ENCODE data around the gene ATP13A2. TPM values are rescaled to one million over a fixed set of nuclear protein-coding genes. Genes with fewer than 3 reads are reported as not detected.

Gene ATP13A2
- total and polyA plus RNA-seq, 2 experiments from 2014 or later: 29.6 to 32.4 TPM

DNA sequence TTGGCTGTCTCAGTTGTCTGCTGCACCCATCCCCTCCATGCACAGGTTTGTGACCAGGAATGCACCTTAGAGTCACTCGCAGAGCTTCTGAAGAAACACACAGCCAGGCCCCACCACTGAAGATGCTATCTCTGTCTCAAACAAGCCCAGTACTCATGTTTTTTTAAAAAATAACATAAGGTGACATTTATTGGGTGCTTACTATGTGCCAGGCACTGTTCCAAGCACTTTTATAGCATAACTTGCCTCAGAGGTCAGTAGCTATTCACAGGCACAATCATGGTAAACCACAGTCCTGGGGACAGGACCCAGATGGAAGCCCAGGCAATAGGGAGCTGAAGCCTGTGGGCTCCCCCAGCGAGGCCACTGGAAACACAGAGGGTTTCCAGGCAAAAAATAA, 8.8 kb upstream of the ATP13A2 start:
- Histone ChIP-seq H3K4me2 (ENCODE audit: unreplicated experiment) (no peak overlapping the region), H3F3A (ENCODE audit: insufficient read depth) (peaks cover 25% of the 10 kb centered on the region), H3K9me2 (ENCODE audit: insufficient read depth) (no peaks in the 10 kb centered on the region), H3K27ac (no peak overlapping the region), H2AFZ (no peak overlapping the region), H3K79me2 (ENCODE audit: insufficient read depth) (no peaks in the 10 kb centered on the region), H3K4me1 (ENCODE audit: insufficient read depth) (no peaks in the 10 kb centered on the region), H4K20me1 (ENCODE audit: insufficient read depth) (no peaks in the 10 kb centered on the region), H3K4me3 (no peak overlapping the region), H3K9ac (no peak overlapping the region), H3K9me3 (ENCODE audit: low read depth) (no peaks in the 10 kb centered on the region), H3K36me3 (ENCODE audit: low read depth) (peaks cover 40% of the 10 kb centered on the region), H3K27me3 (replicated peaks; ENCODE audit: insufficient read depth) (no peaks in the 10 kb centered on the region)
- TF ChIP-seq EZH2phosphoT487 (IDR thresholded peaks at IDR 0.05; ENCODE audit: insufficient read depth, low read depth) (no peak), EZH2 (IDR thresholded peaks at IDR 0.05; ENCODE audit: insufficient read depth, poor library complexity, severe bottlenecking) (no peak)
- DNase-seq: no peak
- 95 to 100% methylated on average over 2 of the region's 2 CpGs for WGBS, 2 experiments (ENCODE audit: low coverage in 1 of 2, low lambda C conversion rate in 2 of 2, missing lambda C conversion rate in 2 of 2)
- in situ Hi-C loops (cut with MboI): no loop called here

GRCh38 chr1:17018849-17019248, 7.1 kb upstream of the ATP13A2 start:
- no peaks in the 10 kb centered on the region for H4K20me1 ChIP-seq (ENCODE audit: insufficient read depth)
- H3F3A ChIP-seq (ENCODE audit: insufficient read depth): peaks cover 27% of the 10 kb centered on the region
- no peaks in the 10 kb centered on the region for H3K9me3 ChIP-seq (ENCODE audit: low read depth)
- H3K27ac ChIP-seq: no peak overlapping the region
- no peaks in the 10 kb centered on the region for H3K27me3 ChIP-seq (replicated peaks; ENCODE audit: insufficient read depth)
- WGBS, 2 experiments (ENCODE audit: low coverage in 1 of 2, low lambda C conversion rate in 2 of 2, missing lambda C conversion rate in 2 of 2): 5% methylated on average over 1 of the region's 1 CpG
- no peak overlapping the region for H2AFZ ChIP-seq
- H3K9ac ChIP-seq: no peak overlapping the region
- TF ChIP-seq EZH2phosphoT487 (IDR thresholded peaks at IDR 0.05; ENCODE audit: insufficient read depth, low read depth) (no peak), EZH2 (IDR thresholded peaks at IDR 0.05; ENCODE audit: insufficient read depth, poor library complexity, severe bottlenecking) (no peak)
- no peak overlapping the region for H3K4me2 ChIP-seq (ENCODE audit: unreplicated experiment)
- no peak overlapping the region for H3K4me3 ChIP-seq
- peaks cover 29% of the 10 kb centered on the region; the same call in 1 of the 2 replicates for H3K36me3 ChIP-seq (ENCODE audit: low read depth)
- no peaks in the 10 kb centered on the region for H3K79me2 ChIP-seq (ENCODE audit: insufficient read depth)
- in situ Hi-C loops (cut with MboI): no loop called here
- DNase-seq: no peak
- H3K4me1 ChIP-seq (ENCODE audit: insufficient read depth): no peaks in the 10 kb centered on the region
- no peaks in the 10 kb centered on the region for H3K9me2 ChIP-seq (ENCODE audit: insufficient read depth)

- no peak for DNase-seq
- Histone ChIP-seq H3K79me2 (ENCODE audit: insufficient read depth) (no peaks in the 10 kb centered on the region), H3K27me3 (replicated peaks; ENCODE audit: insufficient read depth) (no peaks in the 10 kb centered on the region), H4K20me1 (ENCODE audit: insufficient read depth) (no peaks in the 10 kb centered on the region), H3K4me1 (ENCODE audit: insufficient read depth) (peaks cover 9% of the 10 kb centered on the region), H2AFZ (no peak overlapping the region), H3K9ac (no peak overlapping the region), H3K4me2 (ENCODE audit: unreplicated experiment) (no peak overlapping the region), H3K36me3 (ENCODE audit: low read depth) (peaks cover 17% of the 10 kb centered on the region; the same call in 1 of the 2 replicates), H3K27ac (no peak overlapping the region), H3K9me3 (ENCODE audit: low read depth) (no peaks in the 10 kb centered on the region), H3F3A (ENCODE audit: insufficient read depth) (peaks cover 27% of the 10 kb centered on the region), H3K9me2 (ENCODE audit: insufficient read depth) (no peaks in the 10 kb centered on the region), H3K4me3 (no peak overlapping the region)
- in situ Hi-C loops (cut with MboI): no loop called here
- TF ChIP-seq EZH2 (IDR thresholded peaks at IDR 0.05; ENCODE audit: insufficient read depth, poor library complexity, severe bottlenecking) (no peak), EZH2phosphoT487 (IDR thresholded peaks at IDR 0.05; ENCODE audit: insufficient read depth, low read depth) (no peak)
- WGBS, 2 experiments (ENCODE audit: low coverage in 1 of 2, low lambda C conversion rate in 2 of 2, missing lambda C conversion rate in 2 of 2): 95 to 98% methylated on average over 7 of the region's 7 CpGs
Measured at GRCh38 chr1:17017435-17017834, 5.7 kb upstream of the ATP13A2 start.

DNA sequence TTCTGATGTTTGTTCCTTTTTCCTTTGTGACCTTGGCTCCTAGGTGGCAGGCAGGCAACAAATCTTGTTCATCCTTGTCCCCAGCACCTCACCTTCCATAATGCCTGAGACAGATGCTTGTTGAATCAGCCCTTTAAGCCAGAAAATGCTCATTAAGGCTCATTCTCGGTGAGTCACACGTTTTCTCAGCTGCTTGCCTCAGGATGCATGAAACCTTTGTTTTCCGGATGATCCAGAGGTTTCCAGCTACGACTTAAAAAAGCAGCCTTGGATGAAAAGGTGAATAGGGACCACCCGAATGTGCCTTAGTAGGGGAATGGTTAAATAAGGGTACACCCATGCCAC, 4.6 kb upstream of the ATP13A2 start:
- Histone ChIP-seq H3K27ac (no peak overlapping the region), H3K36me3 (ENCODE audit: low read depth) (peaks cover 17% of the 10 kb centered on the region; the same call in 1 of the 2 replicates), H3K27me3 (replicated peaks; ENCODE audit: insufficient read depth) (no peaks in the 10 kb centered on the region), H3K9me3 (ENCODE audit: low read depth) (no peaks in the 10 kb centered on the region), H3F3A (ENCODE audit: insufficient read depth) (peaks cover 27% of the 10 kb centered on the region), H3K4me3 (no peak overlapping the region), H3K9me2 (ENCODE audit: insufficient read depth) (no peaks in the 10 kb centered on the region), H3K4me2 (ENCODE audit: unreplicated experiment) (no peak overlapping the region), H2AFZ (no peak overlapping the region), H3K9ac (no peak overlapping the region), H3K79me2 (ENCODE audit: insufficient read depth) (peaks cover 2% of the 10 kb centered on the region; the same call in 1 of the 2 replicates), H4K20me1 (ENCODE audit: insufficient read depth) (no peaks in the 10 kb centered on the region), H3K4me1 (ENCODE audit: insufficient read depth) (peaks cover 14% of the 10 kb centered on the region)
- in situ Hi-C loops (cut with MboI): no loop called here
- 44 to 48% methylated on average over 5 of the region's 5 CpGs for WGBS, 2 experiments (ENCODE audit: low coverage in 1 of 2, low lambda C conversion rate in 2 of 2, missing lambda C conversion rate in 2 of 2)
- peak; percentile 74 for DNase-seq
- no peak for TF ChIP-seq EZH2 (IDR thresholded peaks at IDR 0.05; ENCODE audit: insufficient read depth, poor library complexity, severe bottlenecking)
- no peak for TF ChIP-seq EZH2phosphoT487 (IDR thresholded peaks at IDR 0.05; ENCODE audit: insufficient read depth, low read depth)
